AG04450 (cell line): ENCODE results near the gene USP2. TPM values are rescaled to one million over a fixed set of nuclear protein-coding genes. Genes with fewer than 3 reads are reported as not detected.

Experiments
- CTCF ChIA-PET: fragments of 300-600, 350-600 bp; formaldehyde crosslinking; extraction: SDS; loops from one replicate; lab custom pipeline; 2022; ENCODE audit warnings: antibody characterized with exemption, inconsistent platforms; lab: Charles Lee
- POLR2A ChIA-PET: fragments of 350-600 bp; formaldehyde crosslinking; extraction: SDS; loops from one replicate; lab custom pipeline; 2021; ENCODE audit warnings: antibody characterized with exemption, inconsistent platforms; lab: Yijun Ruan, JAX
- DNase-seq: peaks from one replicate; pipeline ENCODE4 v3.0.0-alpha.2; 2011; ENCODE audit warnings: low read depth, low spot score
- H3K27ac ChIP-seq: one replicate; pipeline ENCODE4 v1.5.1; 2012; ENCODE audit warnings: low read depth, low read length, control low read depth
- H3K27me3 ChIP-seq: one replicate; pipeline ENCODE4 v1.6.0; 2012; ENCODE audit warnings: low read length; ENCODE audit not compliant: control insufficient read depth, insufficient read depth
- H3K4me3 ChIP-seq: 2 replicates; pipeline ENCODE4 v1.5.1; 2011; ENCODE audit warnings: mild to moderate bottlenecking, low read depth, low read length, control low read depth
- H3K9me3 ChIP-seq: 2 replicates; pipeline ENCODE4 v1.5.1; 2012; ENCODE audit warnings: low read length; ENCODE audit not compliant: control insufficient read depth, insufficient read depth
- polyA plus RNA-seq: library from polyadenylated mRNA; depleted of rRNA; stranded (reverse); fragments of >200 nt; gene quantifications from 2 replicates; pipeline ENCODE4 v1.2.3, GENCODE V29; 2011
- TF ChIP-seq, protein P1 (sequence below): IDR thresholded peaks from 2 replicates; pipeline ENCODE4 v1.5.1; 2011; ENCODE audit warnings: low read depth, low read length, control low read depth, inconsistent platforms

The USP2 gene
- polyA plus RNA-seq, 1 experiment = 0.32 TPM

DNA sequence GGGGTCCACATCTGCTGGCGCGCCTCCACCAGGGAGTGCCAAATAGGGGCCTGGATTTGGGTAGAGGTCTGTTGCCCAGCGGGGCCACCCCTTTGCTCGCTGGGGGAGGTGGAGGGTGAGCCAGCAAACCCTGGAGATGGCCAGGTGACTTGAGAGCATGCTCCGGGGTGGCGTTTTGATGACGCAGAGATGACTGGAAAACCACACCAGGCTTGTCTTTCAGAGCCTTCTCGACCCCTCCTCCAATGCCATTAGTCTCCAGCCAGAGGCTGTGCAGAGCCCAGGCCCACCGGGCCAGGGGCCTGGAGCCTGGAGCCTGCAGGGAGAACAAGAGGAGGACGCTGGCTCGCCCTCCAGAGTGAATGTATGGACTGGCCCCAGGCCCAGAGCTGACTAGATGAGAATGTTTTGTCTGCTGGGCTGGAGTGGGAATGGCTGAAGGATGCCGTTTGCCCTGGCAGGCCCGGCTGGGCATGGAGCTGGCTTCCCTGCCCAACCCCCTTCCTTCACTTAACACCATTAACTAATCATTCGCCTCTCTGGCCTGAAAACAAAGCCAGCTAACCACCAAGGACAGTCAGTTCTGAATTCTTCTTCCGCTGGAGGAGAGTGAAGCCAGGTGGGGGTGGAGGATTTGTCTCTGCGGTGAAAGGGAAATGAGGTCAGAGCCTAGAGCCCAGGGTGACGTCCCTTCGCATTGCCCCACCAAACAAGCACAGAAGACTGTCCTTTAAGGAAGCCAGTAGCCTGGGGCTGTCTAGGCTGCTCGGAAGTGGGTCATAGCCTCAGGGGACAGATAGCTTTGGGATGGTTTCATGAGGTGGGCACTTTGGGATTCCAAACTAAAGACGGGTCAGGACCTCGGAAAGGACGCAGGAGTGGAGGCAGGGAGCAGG lies 63.0 kb downstream of the USP2 start:
- CTCF ChIA-PET = interaction anchor here (1.0 to 8.8 kb wide), 6 partner anchors 21 to 156 kb away, joined by 3 to 161 read pairs (median 4); partner anchors contain the start of gene C1QTNF5
- Histone ChIP-seq H3K4me3 (no peak overlapping the region), H3K27ac (peak overlapping the region; percentile 87), H3K9me3 (no peaks in the 10 kb centered on the region; the same call in 1 of the 2 replicates), H3K27me3 (no peaks in the 10 kb centered on the region)
- TF ChIP-seq, protein P1, sequence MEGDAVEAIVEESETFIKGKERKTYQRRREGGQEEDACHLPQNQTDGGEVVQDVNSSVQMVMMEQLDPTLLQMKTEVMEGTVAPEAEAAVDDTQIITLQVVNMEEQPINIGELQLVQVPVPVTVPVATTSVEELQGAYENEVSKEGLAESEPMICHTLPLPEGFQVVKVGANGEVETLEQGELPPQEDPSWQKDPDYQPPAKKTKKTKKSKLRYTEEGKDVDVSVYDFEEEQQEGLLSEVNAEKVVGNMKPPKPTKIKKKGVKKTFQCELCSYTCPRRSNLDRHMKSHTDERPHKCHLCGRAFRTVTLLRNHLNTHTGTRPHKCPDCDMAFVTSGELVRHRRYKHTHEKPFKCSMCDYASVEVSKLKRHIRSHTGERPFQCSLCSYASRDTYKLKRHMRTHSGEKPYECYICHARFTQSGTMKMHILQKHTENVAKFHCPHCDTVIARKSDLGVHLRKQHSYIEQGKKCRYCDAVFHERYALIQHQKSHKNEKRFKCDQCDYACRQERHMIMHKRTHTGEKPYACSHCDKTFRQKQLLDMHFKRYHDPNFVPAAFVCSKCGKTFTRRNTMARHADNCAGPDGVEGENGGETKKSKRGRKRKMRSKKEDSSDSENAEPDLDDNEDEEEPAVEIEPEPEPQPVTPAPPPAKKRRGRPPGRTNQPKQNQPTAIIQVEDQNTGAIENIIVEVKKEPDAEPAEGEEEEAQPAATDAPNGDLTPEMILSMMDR = no peak
- POLR2A ChIA-PET = interaction anchor here (1.5 kb wide), 1 partner anchor 19 kb away, joined by 19 read pairs; no protein-coding TSS in a partner anchor
- no peak for DNase-seq

DNA sequence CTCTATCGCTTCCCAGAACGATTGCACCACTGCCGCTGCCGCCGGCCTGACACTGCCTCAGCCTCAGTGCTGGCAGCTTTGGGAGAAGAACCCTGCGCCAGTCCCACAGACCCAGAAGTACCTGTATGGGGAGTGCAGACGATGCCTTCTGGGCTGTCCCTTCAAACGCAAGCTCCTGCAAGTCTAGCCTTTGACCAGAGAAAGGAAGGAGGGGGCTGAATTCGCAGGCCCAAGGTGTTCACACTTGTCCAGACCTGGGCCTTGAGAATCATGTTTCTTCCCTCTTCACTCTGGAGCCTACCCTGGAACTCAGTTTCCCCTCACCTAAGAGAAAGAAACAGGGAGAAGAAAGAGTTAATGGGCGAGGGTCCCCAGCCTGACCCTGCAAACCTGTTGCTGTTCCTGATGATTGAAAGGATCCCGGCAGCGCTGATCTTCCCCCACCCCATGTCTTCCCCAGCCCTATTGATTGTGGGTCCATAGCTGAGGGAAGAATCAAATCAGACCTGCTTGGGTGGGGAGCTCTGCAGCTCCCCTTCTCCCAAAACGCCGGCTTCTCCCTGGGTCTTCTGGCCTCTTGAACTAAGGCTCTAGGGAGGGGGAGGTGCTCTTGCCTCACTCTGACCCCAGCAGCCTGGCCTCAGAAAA lies 63.8 kb downstream of the USP2 start:
- TF ChIP-seq, protein P1 = no peak
- POLR2A ChIA-PET = interaction anchor here (0.6 to 2.6 kb wide), 6 partner anchors 9 to 261 kb away, joined by 3 to 32 read pairs (median 4); partner anchors contain the start of genes DPAGT1 and RNF26
- no peak for DNase-seq
- no peaks in the 10 kb centered on the region; the same call in 1 of the 2 replicates for H3K9me3 ChIP-seq
- CTCF ChIA-PET = interaction anchor here (1.0 to 8.8 kb wide), 5 partner anchors 21 to 157 kb away, joined by 3 to 161 read pairs (median 4); partner anchors contain the start of gene C1QTNF5
- no peaks in the 10 kb centered on the region for H3K27me3 ChIP-seq
- H3K4me3 ChIP-seq = peak overlapping the region; percentile 43
- peak overlapping the region; percentile 87 for H3K27ac ChIP-seq

DNA sequence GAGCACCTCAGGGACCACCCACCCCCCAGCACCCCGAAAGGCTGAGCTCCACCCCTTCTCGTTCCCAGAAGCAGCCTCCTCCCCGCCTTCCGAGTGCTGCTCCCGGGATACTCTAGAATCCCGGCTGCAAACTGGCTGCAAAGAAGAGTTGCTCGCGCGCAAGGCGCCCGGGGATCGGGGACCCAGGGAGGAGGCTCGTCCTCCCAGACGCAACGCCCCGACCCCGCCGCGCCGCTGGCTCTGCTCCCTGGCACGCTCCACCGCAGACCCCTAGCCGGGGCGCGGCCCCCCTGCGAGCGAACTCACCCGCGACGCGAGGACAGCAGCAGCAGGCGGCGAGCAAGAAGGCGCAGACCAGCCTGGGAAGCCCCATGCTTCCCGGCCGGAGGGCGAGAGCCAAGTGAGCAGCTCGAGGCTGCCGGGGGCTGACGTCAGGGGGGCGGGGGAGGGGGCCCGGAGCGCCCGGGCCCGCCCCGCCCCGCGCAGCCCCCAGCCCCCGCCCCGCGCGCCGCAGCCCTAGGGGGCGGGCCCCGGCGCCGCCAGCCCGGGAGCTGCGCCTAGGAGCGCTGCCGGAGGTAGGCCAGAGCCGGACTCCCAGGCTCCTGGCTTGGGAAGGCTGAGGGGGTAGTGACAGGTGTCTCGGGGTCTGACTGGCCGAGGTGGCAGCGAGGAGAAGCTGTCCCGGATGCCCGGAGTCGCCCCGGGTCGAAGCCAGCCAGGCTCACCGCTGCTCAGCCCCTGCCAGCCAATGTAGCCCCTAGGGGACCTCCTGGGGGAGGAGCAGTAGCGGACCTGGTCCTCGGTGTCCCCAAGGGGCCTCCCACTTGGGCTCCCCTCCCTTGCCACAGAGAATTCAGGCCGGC lies 64.5 kb downstream of the USP2 start, which contains the start of gene MCAM:
TSS of gene MCAM (minus strand) at position 402 of the 863 bp plus-strand sequence. CDS start at position 373, 29 bp downstream.
- H3K27ac ChIP-seq = peak within 1 kb of the TSS; percentile 87
- POLR2A ChIA-PET = interaction anchor here (0.6 to 2.6 kb wide), 9 partner anchors 9 to 261 kb away, joined by 3 to 32 read pairs (median 4); partner anchors contain the start of genes DPAGT1, HINFP and RNF26
- no peak for DNase-seq

More for the DNA sequence above, 64.5 kb downstream of the USP2 start, which contains the start of gene MCAM:
- H3K9me3 ChIP-seq = no peaks in the 10 kb centered on the region; the same call in 1 of the 2 replicates
- CTCF ChIA-PET = interaction anchor here (1.3 to 8.8 kb wide), 4 partner anchors 22 to 158 kb away, joined by 4 to 161 read pairs (median 4); partner anchors contain the start of gene C1QTNF5
- TF ChIP-seq, protein P1 = no peak
- H3K4me3 ChIP-seq = peak within 1 kb of the TSS; percentile 71
- no peaks in the 10 kb centered on the region for H3K27me3 ChIP-seq
